GM21825 (cell line): Measurements from ENCODE around the gene SHB.
A peak's percentile ranks its signal among the peaks of the same experiment; 100 is the strongest.

ENCODE experiments used
- ATAC-seq: cut with Tn5 transposase; IDR thresholded peaks from one replicate; pipeline ENCODE4 v1.9.1; 2021; ENCODE audit warnings: mild to moderate bottlenecking, moderate library complexity; ENCODE audit not compliant: unreplicated experiment

SHB gene

DNA sequence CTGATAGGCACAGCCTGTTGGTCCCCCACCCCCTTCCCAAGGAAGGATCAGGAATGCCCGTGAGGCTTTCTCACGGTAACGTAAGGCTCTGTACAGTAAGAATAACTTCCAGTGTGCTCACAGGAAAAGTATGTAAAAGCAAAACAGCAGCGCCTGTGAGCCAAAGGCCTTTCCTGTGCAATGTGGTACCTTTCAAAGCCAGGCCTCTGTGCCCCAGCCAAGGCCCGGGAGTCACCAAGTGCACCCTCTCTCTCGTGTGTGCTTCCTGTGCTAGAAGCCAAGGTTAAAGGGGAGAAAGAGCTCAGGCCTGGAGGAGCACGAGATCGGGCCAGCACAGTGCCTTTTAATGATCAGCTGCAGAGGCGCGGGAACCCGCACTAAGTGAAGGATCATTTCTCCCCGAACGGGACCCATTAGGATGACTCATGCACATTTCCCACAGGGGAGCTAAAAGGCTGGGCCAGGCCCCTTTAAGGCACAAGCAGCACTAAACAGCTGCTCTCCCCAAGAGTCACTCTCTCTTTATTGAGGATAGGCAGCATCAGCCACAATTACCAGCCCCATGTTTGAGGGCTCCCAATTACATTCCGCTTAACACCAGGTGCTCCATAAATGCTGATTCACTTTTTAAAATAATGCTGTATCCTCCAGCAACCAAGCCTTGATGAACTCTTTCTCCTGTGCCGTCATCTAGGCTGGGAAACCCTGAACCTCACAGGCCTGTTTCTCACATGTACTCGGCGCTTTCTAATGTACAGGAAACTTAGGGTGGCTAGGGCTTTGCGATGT, 42.8 kb downstream of the SHB start:
- peak; percentile 48 for ATAC-seq

DNA sequence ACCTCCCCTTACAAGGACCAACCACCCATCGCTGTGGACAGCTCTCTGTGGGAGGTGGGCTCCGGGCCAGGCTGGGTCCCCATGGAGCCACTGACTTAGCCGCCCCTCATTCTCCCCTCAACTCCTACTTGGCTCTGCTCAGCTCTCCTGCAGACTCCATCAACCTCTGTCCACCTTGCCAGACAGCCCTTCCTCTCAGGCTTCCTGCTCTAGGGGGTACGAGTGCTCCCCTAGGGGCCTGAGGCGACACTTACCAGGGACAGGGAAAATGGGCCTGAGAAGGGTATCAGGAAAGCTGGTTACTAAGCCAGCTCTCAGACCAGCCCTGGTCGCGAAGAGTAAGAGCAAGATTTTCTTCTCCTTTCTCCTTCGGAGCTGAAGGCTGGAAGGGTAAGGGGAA, 43.9 kb downstream of the SHB start:
- ATAC-seq = no peak

DNA sequence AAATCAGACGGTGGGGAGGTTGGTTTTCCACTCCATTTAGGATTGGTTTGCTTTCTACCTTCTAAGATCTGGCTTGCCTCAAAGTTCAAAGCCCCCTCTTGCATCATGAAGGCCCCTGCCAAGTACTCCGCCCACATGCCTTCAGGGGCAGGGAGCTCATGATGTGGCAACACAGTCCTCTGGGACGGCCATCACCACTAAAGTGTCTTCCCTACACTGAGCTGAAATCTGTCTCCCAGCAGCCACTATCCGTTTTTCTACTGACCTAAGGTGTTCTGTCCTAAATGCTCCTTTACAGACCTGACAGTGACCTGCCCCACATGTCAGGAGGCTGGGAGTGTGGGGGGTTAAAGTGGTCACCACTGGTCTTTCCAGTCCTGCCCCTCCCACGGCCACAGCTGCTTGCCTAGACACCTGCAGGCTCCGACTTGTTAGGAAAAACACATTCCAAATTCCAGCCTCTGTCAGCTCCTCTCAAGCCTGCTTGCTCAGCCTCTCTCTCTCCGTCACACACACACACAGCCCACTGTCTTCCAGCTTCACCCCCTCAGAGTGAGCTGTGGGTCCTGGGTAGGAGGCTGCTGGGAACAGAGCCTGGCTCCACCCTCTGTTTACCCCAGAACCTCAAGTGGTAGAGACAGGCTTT, 44.9 kb downstream of the SHB start:
- no peak for ATAC-seq

DNA sequence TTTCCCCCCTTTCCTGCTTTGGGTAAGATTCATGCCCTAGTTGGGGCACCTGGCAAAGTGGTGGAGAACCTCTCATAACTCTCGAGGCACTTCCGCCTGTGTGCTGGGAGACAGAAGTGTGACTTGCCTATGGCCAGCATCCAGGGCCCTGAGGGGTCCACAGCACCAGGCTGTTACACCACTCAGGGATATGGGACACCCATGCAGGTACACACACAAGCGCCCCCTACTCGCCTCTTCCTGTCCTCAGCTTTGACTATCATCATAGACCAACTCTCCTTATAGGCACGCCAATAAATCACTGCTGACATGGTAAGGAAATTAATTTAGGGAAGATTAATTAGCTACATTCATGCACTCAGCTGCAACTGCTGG, 45.4 kb downstream of the SHB start:
- no peak for ATAC-seq

DNA sequence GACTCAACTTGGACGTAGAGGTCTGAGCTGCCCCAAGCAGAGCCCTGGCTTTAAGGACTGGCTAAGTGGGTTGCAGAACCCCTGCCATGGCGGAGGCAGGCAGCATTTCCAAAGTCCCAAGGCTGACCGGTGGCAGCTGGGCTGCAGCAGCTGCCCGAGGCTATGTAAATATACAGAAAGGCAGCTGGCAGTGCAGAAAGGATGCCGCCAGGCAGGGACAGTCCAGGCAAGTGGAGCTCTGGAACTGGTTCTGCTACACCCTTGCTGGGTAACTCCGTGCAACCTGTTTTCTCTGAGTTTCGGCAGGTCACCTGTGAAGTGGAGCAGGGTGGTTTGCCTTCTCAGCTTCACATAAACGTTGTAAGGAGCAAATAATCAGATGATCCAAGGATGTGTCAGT, 46.0 kb downstream of the SHB start:
- ATAC-seq = no peak

DNA sequence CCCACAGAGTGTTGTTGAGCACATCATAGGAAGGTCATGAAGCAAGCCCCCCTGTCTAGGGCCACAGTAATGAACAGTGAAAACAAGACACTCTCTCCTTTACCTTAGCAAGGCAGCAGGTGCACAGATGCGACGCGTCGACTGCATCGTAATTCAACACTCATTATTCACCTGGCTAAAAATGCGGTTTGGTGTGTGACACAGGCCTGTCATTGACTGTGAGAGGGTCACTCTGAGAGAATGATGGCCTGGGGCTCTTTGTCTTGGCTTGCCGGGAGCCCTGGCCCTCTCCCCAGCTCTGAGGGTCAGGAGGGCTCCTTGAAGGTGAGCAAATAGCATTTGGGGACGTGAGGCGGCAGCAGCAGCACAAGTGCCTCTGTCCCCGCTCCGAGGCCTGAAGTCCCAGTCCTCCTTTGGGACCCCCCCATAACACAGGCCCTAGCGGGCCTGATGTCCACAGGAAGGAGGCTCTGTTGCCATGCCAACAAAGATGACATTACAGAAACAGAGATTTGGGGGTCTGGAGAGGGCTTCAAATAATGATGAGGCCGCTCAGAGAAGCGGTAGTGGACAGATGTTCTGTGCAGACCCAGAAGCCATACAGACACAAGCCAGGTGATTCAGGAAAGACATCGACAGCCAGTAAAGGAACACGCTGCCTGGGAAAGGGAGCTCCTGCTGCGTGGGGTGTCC, 46.7 kb downstream of the SHB start:
- no peak for ATAC-seq

DNA sequence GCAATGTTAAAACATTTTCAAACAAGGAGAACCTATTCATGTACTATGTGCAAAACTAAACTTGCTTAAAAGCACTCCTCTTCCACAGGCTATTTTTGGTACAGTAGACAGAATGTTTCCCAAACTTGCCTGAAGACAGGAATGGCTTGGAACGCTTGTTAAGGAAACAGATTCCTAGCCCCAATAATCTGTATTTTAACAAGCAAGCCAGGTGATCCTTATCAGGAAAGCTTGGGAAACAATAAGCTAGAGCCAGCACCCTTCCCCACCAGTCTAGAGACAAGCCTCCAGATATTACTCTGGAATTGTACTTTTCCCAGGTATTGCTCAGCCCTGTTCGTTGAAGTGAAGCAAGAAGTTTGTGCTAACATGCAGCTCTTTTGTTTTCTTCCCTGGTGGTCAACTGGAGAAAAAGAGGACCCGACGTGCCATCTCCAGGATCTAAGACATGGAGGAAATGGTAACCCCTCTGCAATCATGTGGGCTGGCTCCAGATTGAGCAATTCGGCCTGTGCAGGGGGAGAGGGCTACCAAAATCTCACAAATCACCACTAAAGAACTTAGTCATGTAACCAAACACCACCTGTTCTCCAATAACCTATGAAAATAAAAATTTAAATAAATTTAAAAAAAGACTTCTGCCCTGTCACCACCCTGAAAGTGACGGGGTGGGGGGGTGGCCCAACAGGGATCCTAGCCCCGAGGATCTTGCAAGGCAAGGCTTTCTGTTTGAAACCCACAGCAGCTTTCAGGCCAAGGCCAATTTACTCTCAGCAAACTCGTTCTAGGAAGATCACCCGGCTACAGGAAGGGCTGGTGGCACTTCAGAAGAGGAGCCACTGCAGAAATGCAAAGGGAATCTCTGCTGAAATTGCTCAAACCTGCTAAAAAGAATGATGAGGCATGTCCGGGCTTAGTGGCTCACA, 48.6 kb downstream of the SHB start:
- no peak for ATAC-seq

DNA sequence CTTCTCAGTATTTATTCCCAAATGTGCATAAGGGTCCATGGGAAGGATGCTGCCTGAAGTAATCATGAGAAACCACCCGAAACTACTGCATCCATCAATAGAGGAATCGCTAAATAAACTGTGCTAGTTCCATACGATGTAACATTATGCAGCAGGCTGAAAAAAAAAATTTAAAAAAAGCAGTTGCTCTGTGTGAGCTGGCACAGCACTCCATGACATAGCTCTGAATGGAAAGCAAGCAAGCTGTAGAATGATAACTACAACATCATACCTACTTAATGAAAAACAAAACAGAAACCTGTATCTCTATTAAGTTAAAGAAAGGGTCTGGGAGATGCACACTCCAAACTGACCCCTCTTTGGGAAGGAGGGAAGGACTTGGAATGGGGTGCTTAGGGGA, 49.3 kb downstream of the SHB start:
- ATAC-seq = no peak

DNA sequence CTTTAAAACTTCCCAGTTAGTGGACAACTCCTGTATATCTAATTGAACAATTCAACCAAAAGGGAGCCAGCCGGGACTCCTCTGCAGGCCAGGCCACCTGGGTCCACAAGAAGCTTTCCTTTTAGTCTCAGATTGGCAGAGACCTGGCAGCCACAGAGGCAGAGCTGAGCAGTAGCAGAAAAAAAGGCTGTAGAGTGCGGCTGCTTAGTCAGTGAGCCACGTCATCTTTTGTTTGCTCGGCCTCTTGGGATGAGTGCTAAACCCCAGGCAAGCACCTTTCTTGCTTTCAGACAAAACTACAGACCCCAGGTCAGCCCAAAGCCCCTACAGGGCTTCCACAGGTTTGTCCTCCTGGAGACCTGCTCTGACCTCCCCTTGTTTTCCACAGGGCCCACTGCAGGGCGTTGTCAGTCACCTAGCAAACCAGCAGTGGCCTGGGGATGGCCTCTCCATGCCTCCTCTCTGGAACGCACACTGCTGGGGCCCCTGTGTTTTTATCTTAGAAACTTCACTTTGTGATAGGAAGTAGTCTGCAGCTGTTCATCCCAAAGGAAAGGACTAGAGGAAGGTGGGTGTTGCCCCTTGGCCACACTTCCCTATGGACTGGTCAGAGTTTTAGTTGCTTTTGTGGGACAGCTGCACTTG, 49.9 kb downstream of the SHB start:
- no peak for ATAC-seq

DNA sequence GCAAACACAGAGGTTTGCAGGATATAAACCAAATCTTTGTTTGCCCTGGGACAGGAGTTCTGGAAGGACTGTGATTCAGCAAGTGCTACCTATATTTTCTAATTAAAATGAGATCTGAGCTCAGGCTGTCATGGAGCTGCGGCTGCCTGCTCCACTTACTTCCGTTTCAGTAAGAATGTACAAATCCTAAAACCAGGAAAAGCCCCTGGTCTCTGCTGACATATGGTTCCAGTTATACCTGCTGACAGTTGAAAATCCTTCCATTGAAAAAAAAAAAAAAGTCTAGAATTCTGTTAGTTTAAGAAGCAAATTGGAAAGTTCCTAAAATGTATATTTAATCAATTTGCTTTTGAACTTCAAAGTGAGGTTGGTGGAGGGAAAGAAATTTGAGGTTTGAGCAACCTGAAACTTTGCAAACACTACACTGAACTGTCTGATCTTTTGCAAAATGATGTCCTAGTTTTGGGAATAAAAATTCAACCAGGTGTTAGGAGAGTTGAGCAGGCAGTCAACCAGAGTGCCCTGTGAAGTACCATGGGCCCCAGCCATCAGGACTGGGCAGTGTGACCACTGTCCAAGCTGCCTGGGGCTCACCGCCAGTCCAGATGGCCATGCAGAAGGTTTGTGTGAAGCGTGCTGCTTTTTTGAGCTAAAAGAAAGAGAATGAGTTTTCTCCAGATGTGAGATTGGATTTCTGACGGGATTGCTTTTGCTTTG, 50.6 kb downstream of the SHB start:
- no peak for ATAC-seq

DNA sequence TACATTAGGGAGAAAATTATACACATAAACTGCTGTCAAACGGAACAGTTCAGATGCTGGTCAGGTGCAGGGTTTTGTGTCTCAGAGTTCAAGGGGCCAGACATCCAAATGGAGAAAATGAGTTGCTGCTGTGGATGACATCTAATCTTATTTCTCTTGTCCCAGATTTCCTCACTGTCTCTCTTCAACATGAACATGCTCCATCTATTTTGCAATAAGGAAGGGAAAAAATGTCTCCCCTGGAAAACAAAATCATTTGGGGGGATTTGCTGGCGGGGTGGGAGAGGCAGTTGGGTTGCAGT, 51.2 kb downstream of the SHB start:
- no peak for ATAC-seq

DNA sequence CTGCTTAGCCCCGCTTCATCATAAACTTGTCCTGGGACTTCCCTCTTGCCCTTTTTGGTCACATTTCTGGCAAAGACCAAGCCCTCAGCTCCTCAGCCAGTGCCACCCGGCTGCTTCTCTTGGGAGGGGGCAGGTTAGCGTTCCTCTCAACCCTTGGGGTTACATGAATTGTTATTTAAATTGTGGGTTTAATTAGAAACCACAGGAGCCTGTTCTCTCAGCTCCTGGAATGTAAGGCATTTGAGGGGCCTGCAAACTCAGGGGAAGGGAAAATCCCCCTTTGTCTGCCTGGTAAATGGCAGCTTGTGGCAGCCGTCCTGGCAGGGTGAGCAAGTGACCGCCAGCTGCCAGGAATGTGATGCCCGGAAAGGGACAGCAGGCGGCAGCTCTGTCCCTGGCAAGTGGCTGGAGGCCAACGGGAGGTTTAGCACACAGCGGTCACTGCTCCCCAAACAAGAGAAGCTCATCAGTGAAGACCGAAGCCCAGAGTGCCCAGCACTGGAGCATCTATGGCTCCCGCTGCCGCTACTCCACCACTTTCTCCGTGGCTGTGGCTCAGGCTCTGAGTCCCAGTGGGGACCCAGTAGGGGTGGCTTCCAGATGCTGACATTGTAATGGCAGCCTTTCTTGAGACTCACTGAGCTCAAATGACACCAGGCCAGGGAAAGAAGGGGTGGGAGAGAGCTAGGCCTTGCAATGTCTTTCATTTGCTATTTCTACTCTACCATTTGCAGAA, 51.7 kb downstream of the SHB start:
- no peak for ATAC-seq

DNA sequence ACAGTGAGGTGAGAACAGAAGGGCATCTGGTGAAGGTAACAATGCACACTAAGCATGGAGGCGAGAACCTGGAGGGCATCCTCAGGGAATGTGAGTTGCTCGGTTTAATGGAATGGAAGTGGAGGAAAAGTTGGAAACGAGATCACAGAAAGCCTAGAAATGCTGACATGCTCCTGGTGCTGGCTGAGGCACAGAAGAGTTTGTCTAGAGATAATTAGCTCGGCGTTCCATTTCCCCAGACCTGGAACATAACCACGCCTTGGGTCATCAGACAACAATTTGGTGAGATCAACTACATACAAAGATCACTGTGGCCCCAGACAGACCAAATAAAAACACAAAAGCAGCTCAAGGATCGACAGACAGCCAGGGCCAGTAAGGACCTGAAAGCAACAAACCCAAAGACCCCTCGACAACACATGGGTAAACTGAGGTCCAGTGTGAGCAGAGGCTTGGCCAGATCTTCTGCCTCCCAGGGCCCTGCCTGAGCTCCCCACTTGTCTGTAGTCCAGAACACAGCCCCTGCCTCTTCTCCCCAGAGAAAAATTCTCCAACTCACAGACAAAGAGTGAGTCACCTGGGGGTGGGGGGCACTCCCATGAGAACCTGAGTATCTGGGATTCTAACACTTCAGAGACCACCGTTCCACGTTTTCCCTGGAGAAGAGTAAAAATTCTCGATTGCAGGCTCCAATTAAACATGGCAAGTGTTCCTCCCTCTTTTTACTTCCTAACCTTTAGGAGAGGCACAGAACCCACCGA, 52.5 kb downstream of the SHB start:
- no peak for ATAC-seq

DNA sequence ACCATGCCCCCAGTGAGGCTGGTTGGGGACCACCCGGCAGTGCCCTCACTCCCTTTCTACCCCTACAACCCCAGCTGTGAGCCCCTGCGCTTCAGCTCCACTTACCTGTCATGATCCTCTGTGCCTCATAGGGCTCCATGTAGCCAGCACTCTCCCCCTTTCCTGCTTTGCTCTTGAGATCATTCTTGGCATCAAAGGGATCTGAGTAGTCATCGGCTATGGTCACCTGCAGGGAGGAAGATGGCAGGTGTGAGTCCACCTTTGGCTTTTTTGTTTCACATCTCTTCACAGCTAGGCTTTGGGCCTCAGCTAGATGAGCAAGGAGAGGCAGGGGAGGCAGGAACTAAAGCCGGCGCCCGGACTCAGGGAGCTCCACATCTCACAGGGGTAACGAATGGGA, 53.1 kb downstream of the SHB start:
- no peak for ATAC-seq

DNA sequence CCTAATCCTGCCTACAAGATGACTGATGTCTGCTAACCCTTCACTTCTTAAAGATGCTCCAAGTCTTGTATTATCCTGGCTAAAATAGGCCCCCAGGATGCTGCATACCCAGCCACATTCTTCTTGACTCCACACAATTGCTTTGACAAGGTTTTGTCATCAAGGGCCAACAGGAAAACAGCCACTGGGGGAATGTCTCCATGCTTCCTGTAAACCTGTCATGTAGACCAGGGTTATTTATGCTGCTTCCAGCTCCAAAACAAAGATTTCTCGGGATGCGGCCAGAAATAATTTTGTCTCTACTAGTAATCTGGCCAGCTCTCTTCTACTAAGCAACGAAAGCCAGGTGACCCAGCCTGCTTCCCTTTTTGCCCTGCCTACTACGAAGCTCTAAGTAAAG, 53.8 kb downstream of the SHB start:
- ATAC-seq = no peak

DNA sequence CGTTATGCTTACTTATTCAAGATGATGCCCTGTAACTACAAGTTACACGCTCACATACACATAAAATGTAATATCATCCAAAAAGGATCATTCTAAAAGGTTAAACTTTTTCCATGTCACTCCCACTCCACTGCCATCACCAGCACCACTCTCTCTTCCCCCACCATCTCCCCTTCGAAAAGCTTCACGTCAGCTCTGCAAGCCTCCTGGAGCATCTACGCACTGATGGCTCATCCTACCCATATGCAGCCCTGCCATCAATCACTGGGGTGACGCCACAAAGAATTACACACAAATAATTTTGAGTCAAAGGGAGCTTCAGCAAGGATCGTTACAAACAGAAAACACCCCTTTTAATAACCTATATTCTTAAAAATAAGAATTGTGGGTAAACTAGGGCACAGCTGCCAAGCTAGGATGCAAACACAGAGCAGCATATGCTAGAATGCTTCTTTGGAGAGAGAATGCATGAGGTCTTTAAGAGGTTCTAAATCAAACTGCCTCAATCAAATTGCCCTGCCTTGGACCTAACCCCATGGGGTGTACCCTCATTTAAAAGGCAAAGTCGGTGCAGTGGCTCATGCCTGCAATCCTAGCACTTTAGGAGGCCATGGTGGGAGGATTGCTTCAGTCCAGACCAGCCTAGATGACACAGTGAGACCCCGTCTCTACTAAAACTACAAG, 56.1 kb downstream of the SHB start:
- ATAC-seq = no peak

DNA sequence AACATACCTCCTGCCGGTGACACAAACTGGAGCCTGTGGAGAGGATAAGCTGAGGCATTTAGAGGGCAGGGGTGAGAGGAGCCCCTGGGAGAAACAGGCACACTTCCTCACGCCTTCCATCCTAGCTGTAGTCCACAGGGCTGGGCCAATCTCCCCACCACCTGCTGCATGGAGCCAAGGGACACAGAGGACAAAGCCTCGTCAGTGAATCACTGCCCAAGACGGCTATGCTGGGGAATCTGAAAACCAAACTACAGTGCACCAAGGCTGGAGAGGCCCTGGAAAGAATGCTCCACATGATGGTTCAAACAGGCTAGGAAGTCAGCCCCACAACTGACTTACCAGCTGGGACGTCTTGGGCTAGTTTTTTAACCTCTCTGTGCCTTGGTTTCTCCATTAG, 57.0 kb downstream of the SHB start:
- no peak for ATAC-seq
